Measurements from ENCODE around the gene SLC17A6.

Gene SLC17A6

GRCh38 chr11:22390283-22390655 lies 52.1 kb downstream of the SLC17A6 start:
- no peak for DNase-seq

- DNase-seq, result no peak
Measured at GRCh38 chr11:22392561-22392960, 54.4 kb downstream of the SLC17A6 start.

GRCh38 chr11:22405377-22405776 lies 67.2 kb downstream of the SLC17A6 start:
- no peak for DNase-seq

GRCh38 chr11:22407267-22407666 lies 69.1 kb downstream of the SLC17A6 start:
- DNase-seq, result no peak

GRCh38 chr11:22407921-22408320 lies 69.7 kb downstream of the SLC17A6 start:
- no peak for DNase-seq

GRCh38 chr11:22415476-22415875 lies 77.3 kb downstream of the SLC17A6 start:
- DNase-seq, result no peak

- no peak for DNase-seq
Measured at GRCh38 chr11:22416462-22416861, 78.3 kb downstream of the SLC17A6 start.

- no peak for DNase-seq
Measured at GRCh38 chr11:22426915-22427314, 88.7 kb downstream of the SLC17A6 start.

All from NCI-H1105 (cell line).